OCI-LY3 (cell line): Measurements from ENCODE around the gene ZMIZ1.

ENCODE experiments used
- CTCF ChIP-seq: fragments of 200-600, 300-600 bp; sonication (generic); IDR thresholded peaks from 2 replicates; pipeline ENCODE4 v1.5.1; 2014; ENCODE audit warnings: antibody characterized with exemption, low read length, low read depth
- EZH2phosphoT487 ChIP-seq: fragments of 200-600 bp; shearing (Covaris generic); IDR thresholded peaks from 2 replicates; pipeline ENCODE4 v1.6.1; 2018; ENCODE audit warnings: antibody characterized with exemption, mixed run types, low read depth

GRCh38 chr10:79020605-79021004 lies 48.2 kb upstream of the ZMIZ1 start:
- TF ChIP-seq CTCF (no peak), EZH2phosphoT487 (no peak)
